Type B pancreatic cell (in vitro differentiated cells): ENCODE measurements around the gene SBNO2. TPM values are rescaled to one million over a fixed set of nuclear protein-coding genes. Genes with fewer than 3 reads are reported as not detected.

ENCODE experiments used
- DNase-seq: peaks from one replicate; pipeline ENCODE4 v3.0.0; 2021; ENCODE audit warnings: mixed read lengths; ENCODE audit not compliant: unreplicated experiment; ENCODE audit errors: extremely low spot score
- H3K27ac Mint-ChIP-seq: 2 replicates; pipeline ENCODE4 v1.8.0; 2021; ENCODE audit warnings: mild to moderate bottlenecking, mixed read lengths
- H3K27me3 Mint-ChIP-seq: 2 replicates; pipeline ENCODE4 v1.8.0; 2021; ENCODE audit warnings: mixed read lengths
- H3K36me3 Mint-ChIP-seq: 2 replicates; pipeline ENCODE4 v1.8.0; 2021; ENCODE audit warnings: mixed read lengths
- H3K4me1 Mint-ChIP-seq: one replicate; pipeline ENCODE4 v1.8.0; 2021; ENCODE audit warnings: mixed read lengths; ENCODE audit not compliant: unreplicated experiment
- H3K4me3 Mint-ChIP-seq: 2 replicates; pipeline ENCODE4 v1.8.0; 2021; ENCODE audit warnings: mild to moderate bottlenecking, mixed read lengths
- H3K9me3 Mint-ChIP-seq: 2 replicates; pipeline ENCODE4 v1.8.0; 2021; ENCODE audit warnings: mixed read lengths
- CTCF ChIP-seq: fragments of 200-600 bp; sonication (generic); conservative IDR thresholded peaks from 2 replicates; pipeline ENCODE4 v1.5.0; 2021; ENCODE audit warnings: antibody characterized with exemption, mild to moderate bottlenecking
- total RNA-seq: library from RNA; stranded (reverse); gene quantifications from 2 replicates; pipeline ENCODE4 v1.2.1, GENCODE V29; 2021; ENCODE audit warnings: low replicate concordance

The SBNO2 gene
- total RNA-seq, 1 donor from 2014 or later = 45.5 TPM

- TF ChIP-seq CTCF = no peak
- H3K27me3 Mint-ChIP-seq = no peaks in the 10 kb centered on the region
- H3K27ac Mint-ChIP-seq = no peak overlapping the region
- no peak for DNase-seq
- H3K9me3 Mint-ChIP-seq = no peaks in the 10 kb centered on the region
- no peaks in the 10 kb centered on the region for H3K4me1 Mint-ChIP-seq
- H3K4me3 Mint-ChIP-seq = no peak overlapping the region
- no peaks in the 10 kb centered on the region for H3K36me3 Mint-ChIP-seq
Measured at GRCh38 chr19:1154731-1155351, 19.2 kb downstream of the SBNO2 start.

- H3K4me1 Mint-ChIP-seq = no peaks in the 10 kb centered on the region
- no peaks in the 10 kb centered on the region for H3K36me3 Mint-ChIP-seq
- no peak for TF ChIP-seq CTCF
- no peak for DNase-seq
- H3K27ac Mint-ChIP-seq = no peak overlapping the region
- H3K4me3 Mint-ChIP-seq = no peak overlapping the region
- no peaks in the 10 kb centered on the region for H3K9me3 Mint-ChIP-seq
- H3K27me3 Mint-ChIP-seq = no peaks in the 10 kb centered on the region
Measured at GRCh38 chr19:1153891-1154730, 20.0 kb downstream of the SBNO2 start.

- Mint-ChIP-seq H3K36me3 (no peaks in the 10 kb centered on the region), H3K9me3 (no peaks in the 10 kb centered on the region), H3K27me3 (no peaks in the 10 kb centered on the region), H3K4me3 (no peak overlapping the region), H3K27ac (no peak overlapping the region), H3K4me1 (no peaks in the 10 kb centered on the region)
- TF ChIP-seq CTCF = no peak
- no peak for DNase-seq
Measured at GRCh38 chr19:1151917-1152587, 22.0 kb downstream of the SBNO2 start.

- DNase-seq = no peak
- no peaks in the 10 kb centered on the region for H3K9me3 Mint-ChIP-seq
- TF ChIP-seq CTCF = no peak
- no peaks in the 10 kb centered on the region for H3K36me3 Mint-ChIP-seq
- no peaks in the 10 kb centered on the region for H3K27me3 Mint-ChIP-seq
- no peak overlapping the region for H3K4me3 Mint-ChIP-seq
- H3K27ac Mint-ChIP-seq = no peak overlapping the region
- no peaks in the 10 kb centered on the region for H3K4me1 Mint-ChIP-seq
Measured at GRCh38 chr19:1151037-1151724, 22.9 kb downstream of the SBNO2 start.

GRCh38 chr19:1150333-1151036 lies 23.6 kb downstream of the SBNO2 start:
- no peaks in the 10 kb centered on the region for H3K27me3 Mint-ChIP-seq
- H3K4me1 Mint-ChIP-seq = no peaks in the 10 kb centered on the region
- no peaks in the 10 kb centered on the region for H3K36me3 Mint-ChIP-seq
- H3K4me3 Mint-ChIP-seq = no peak overlapping the region
- DNase-seq = no peak
- no peak for TF ChIP-seq CTCF
- H3K9me3 Mint-ChIP-seq = no peaks in the 10 kb centered on the region
- no peak overlapping the region for H3K27ac Mint-ChIP-seq
